Cardiac fibroblast (primary cell): Measurements from ENCODE around the gene TSFM.

Source experiments
- DNase-seq, 2 donors: peaks; one replicate each; pipeline versions ENCODE4 v3.0.0 to v3.0.0-alpha.2; 2010; ENCODE audit warnings: low read depth in 2 of 2
- H3K4me3 ChIP-seq, 2 donors: replicated peaks in 1 of 2; 1 replicate in 1 of 2; 2 replicates in 1 of 2; pipeline ENCODE4 v1.5.1; 2011; ENCODE audit warnings: low read depth in 2 of 2, low read length in 2 of 2, mild to moderate bottlenecking in 2 of 2, moderate library complexity in 1 of 2
- CTCF ChIP-seq: IDR thresholded peaks from one replicate; pipeline ENCODE4 v1.5.1; 2011; ENCODE audit warnings: low read depth, mild to moderate bottlenecking, low read length, inconsistent platforms

The TSFM gene

DNA sequence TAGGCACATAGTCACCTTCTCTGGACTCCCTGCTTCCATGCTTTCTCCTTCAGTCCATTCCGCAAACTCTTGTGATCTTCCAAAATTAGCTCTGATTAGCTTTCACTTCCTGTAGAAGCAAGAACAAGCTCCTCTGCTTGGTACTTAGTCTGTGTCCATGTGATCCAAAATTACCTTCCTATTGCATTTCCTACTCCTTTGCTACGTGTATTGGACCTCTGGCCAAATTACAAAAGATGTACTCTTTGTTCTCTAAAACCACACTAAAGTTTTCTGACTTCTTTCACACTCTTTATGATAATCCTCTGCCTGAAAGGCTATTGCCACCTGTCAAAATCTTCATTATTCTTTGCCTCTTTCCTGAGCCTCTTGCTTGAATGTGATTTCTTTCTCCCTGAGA is 786 bp upstream of the TSFM start:
- no peak for TF ChIP-seq CTCF
- DNase-seq = no peak
- no peak overlapping the region for H3K4me3 ChIP-seq

GRCh38 chr12:57782243-57782607 is 362 bp upstream of the TSFM start:
- TF ChIP-seq CTCF = no peak
- no peak for DNase-seq
- no peak overlapping the region for H3K4me3 ChIP-seq

- H3K4me3 ChIP-seq = peak overlapping the region; percentile 98 to 99
- DNase-seq = no peak
- TF ChIP-seq CTCF = no peak
Measured at GRCh38 chr12:57783466-57783801, 847 bp downstream of the TSFM start.

DNA sequence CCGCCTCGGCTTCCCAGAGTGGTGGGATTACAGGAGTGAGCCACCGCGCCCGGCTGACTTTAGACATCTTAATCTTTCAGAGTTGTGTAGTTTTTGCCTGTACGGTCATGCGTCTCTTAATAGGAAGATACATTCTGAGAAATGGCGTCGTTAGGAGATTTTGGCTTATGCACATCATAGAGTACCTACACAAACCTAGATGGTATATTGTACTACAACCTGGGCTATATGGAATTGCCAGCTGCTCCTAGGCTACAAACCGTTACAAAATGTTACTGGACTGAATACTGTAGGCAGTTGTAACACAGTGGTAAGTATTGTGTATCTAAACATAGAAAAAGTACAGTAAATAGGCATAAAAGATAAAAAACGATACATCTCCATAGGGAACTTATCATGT is 1.3 kb downstream of the TSFM start:
- no peak for DNase-seq
- TF ChIP-seq CTCF = no peak
- no peak overlapping the region for H3K4me3 ChIP-seq

GRCh38 chr12:57793920-57794319 is 11.3 kb downstream of the TSFM start:
- no peak overlapping the region for H3K4me3 ChIP-seq
- TF ChIP-seq CTCF = no peak
- DNase-seq = peak; percentile 78 to 86

- no peak for TF ChIP-seq CTCF
- DNase-seq = peak in 1 of 2 donors; percentile 40
- H3K4me3 ChIP-seq = no peak overlapping the region
Measured at GRCh38 chr12:57795354-57795753, 12.8 kb downstream of the TSFM start.

DNA sequence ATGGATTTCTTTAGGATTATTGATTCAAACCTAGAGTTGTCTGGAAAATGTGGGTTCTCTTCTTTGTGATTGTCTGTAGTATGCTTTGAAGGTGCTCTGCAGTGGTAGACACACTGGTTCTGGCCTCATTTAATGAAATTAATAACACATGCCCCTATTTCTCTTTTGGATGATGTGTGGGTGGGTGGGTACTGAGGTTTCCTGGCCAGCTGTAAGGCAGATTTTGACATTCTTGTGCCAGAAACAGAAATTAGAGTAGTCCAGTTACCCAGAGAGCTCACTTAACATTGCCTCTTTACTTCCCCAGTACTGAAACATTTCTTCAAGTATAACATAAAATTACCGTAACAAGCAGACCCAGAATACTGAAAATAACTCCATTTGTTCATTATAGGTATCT is 14.4 kb downstream of the TSFM start:
- no peak for TF ChIP-seq CTCF
- no peak for DNase-seq

More for the DNA sequence above, 14.4 kb downstream of the TSFM start:
- no peak overlapping the region for H3K4me3 ChIP-seq
